Muscle layer of colon (tissue), 2 donors: ENCODE results near the gene RBMXL2.

Experiments
- H3K27ac ChIP-seq: one replicate; pipeline ENCODE4 v1.7.0; 2013; ENCODE audit warnings: low read depth, mild to moderate bottlenecking, low read length, moderate library complexity
- H3K27me3 ChIP-seq, 2 donors: one replicate each; pipeline ENCODE4 v1.7.0; 2013; ENCODE audit warnings: low read length in 2 of 2, mild to moderate bottlenecking in 2 of 2; ENCODE audit not compliant: insufficient read depth in 2 of 2, control insufficient read depth in 1 of 2
- H3K36me3 ChIP-seq: one replicate; pipeline ENCODE4 v1.7.0; 2013; ENCODE audit warnings: mild to moderate bottlenecking, low read length; ENCODE audit not compliant: insufficient read depth
- H3K4me1 ChIP-seq: one replicate; pipeline ENCODE4 v1.7.0; 2013; ENCODE audit warnings: mild to moderate bottlenecking, low read length; ENCODE audit not compliant: insufficient read depth
- H3K4me3 ChIP-seq, 2 donors: one replicate each; pipeline ENCODE4 v1.7.0; 2013; ENCODE audit warnings: low read length in 2 of 2, low read depth in 1 of 2, mild to moderate bottlenecking in 1 of 2, moderate library complexity in 1 of 2
- H3K9ac ChIP-seq: one replicate; pipeline ENCODE4 v1.7.0; 2013; ENCODE audit warnings: low read length
- H3K9me3 ChIP-seq: one replicate; pipeline ENCODE4 v1.7.0; 2013; ENCODE audit warnings: mild to moderate bottlenecking, low read length
- donor health status: abdominal sarcoma.
- donor health status: Adenocarcinoma of cecum.

Gene RBMXL2

GRCh38 chr11:7081441-7081840 is 7.4 kb upstream of the RBMXL2 start:
- H3K9me3 ChIP-seq: no peaks in the 10 kb centered on the region
- no peak overlapping the region for H3K27ac ChIP-seq
- no peaks in the 10 kb centered on the region for H3K36me3 ChIP-seq
- no peak overlapping the region for H3K4me3 ChIP-seq
- H3K27me3 ChIP-seq: no peaks in the 10 kb centered on the region
- no peaks in the 10 kb centered on the region for H3K4me1 ChIP-seq
- H3K9ac ChIP-seq: no peak overlapping the region

DNA sequence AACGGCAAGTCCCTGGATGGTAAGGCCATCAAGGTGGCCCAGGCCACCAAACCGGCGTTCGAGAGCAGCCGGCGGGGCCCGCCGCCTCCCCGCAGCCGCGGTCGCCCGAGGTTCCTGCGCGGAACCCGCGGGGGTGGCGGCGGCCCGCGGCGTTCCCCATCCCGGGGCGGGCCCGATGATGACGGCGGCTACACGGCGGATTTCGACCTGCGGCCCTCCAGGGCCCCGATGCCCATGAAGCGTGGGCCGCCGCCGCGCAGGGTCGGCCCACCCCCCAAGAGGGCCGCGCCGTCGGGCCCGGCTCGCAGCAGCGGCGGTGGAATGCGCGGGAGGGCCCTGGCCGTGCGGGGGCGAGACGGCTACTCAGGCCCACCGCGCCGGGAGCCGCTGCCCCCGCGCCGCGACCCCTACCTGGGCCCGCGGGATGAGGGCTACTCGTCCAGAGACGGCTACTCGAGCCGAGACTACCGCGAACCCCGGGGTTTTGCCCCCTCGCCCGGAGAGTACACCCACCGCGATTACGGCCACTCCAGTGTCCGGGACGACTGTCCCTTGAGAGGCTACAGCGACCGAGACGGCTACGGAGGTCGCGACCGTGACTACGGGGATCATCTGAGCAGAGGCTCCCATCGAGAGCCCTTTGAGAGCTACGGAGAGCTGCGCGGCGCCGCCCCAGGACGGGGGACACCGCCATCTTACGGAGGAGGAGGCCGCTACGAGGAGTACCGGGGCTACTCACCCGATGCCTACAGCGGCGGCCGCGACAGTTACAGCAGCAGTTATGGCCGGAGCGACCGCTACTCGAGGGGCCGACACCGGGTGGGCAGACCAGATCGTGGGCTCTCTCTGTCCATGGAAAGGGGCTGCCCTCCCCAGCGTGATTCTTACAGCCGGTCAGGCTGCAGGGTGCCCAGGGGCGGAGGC is 792 bp downstream of the RBMXL2 start:
- Histone ChIP-seq H3K4me3 (no peak overlapping the region), H3K27me3 (peaks cover 0 to 7% of the 10 kb centered on the region in 2 donors), H3K36me3 (no peaks in the 10 kb centered on the region), H3K9me3 (no peaks in the 10 kb centered on the region), H3K4me1 (no peaks in the 10 kb centered on the region), H3K27ac (no peak overlapping the region), H3K9ac (no peak overlapping the region)

GRCh38 chr11:7098235-7098832 is 9.5 kb downstream of the RBMXL2 start:
- H3K27ac ChIP-seq: no peak overlapping the region
- H3K9me3 ChIP-seq: no peaks in the 10 kb centered on the region
- H3K4me1 ChIP-seq: no peaks in the 10 kb centered on the region
- no peaks in the 10 kb centered on the region for H3K36me3 ChIP-seq
- H3K4me3 ChIP-seq: no peak overlapping the region
- no peak overlapping the region for H3K9ac ChIP-seq
- H3K27me3 ChIP-seq: no peaks in the 10 kb centered on the region

DNA sequence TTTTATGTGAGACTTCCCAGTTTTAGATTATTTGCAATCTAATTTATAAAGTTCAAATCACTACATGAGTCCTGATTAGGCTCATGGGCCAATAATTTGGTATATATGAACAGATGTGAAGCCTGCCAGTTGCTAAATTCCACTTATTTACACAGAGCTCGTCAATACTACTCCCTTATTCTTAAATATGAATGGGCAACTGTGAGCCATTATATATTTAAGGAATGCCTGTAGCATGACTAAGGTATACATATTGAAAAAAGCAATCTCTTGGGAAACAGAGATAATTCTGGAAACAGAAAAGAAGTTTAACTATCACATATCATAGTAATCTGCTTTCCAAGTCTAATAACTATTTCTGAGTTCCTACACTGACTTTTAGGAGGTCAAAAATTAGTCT is 27.0 kb downstream of the RBMXL2 start:
- no peak overlapping the region for H3K9ac ChIP-seq
- no peaks in the 10 kb centered on the region for H3K9me3 ChIP-seq
- H3K27ac ChIP-seq: no peak overlapping the region
- no peak overlapping the region for H3K4me3 ChIP-seq
- H3K36me3 ChIP-seq: no peaks in the 10 kb centered on the region
- H3K4me1 ChIP-seq: no peaks in the 10 kb centered on the region
- H3K27me3 ChIP-seq: no peaks in the 10 kb centered on the region

GRCh38 chr11:7116370-7116769 is 27.6 kb downstream of the RBMXL2 start:
- no peaks in the 10 kb centered on the region for H3K9me3 ChIP-seq
- no peak overlapping the region for H3K9ac ChIP-seq
- H3K4me1 ChIP-seq: no peaks in the 10 kb centered on the region
- no peaks in the 10 kb centered on the region for H3K36me3 ChIP-seq
- H3K4me3 ChIP-seq: no peak overlapping the region
- no peaks in the 10 kb centered on the region for H3K27me3 ChIP-seq
- no peak overlapping the region for H3K27ac ChIP-seq

DNA sequence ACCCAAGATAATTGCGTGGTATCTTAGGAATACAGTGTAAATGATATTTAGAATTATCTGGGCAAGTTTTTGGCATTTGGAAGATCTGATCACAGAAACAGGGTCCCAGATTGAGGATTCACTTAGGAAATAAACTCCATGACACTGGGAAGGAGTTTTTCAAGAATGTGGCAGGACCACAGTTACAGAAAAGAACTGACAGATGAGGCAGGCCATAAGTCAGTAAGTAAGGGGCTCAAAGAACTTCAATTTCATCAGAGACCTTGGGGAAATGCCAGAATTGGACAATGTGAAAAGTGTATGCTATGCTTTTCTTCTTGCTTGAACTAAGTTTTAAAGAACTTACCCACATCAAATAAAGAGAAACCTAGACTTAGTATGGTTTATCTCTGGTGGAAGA is 49.3 kb downstream of the RBMXL2 start:
- Histone ChIP-seq H3K4me3 (no peak overlapping the region), H3K9ac (no peak overlapping the region)

More for the DNA sequence above, 49.3 kb downstream of the RBMXL2 start:
- Histone ChIP-seq H3K27me3 (no peaks in the 10 kb centered on the region), H3K27ac (no peak overlapping the region), H3K4me1 (no peaks in the 10 kb centered on the region), H3K36me3 (no peaks in the 10 kb centered on the region), H3K9me3 (no peaks in the 10 kb centered on the region)
